HG02981 (cell line): ENCODE measurements around the gene CDKL5.

ENCODE experiments used
- ATAC-seq: cut with Tn5 transposase; IDR thresholded peaks from one replicate; pipeline ENCODE4 v1.9.1; 2021; ENCODE audit warnings: mild to moderate bottlenecking, moderate library complexity; ENCODE audit not compliant: unreplicated experiment

The CDKL5 gene

GRCh38 chrX:18455384-18455783 is 30.0 kb downstream of the CDKL5 start:
- no peak for ATAC-seq

- ATAC-seq, result no peak
Measured at GRCh38 chrX:18457000-18457399, 31.6 kb downstream of the CDKL5 start.

- ATAC-seq, result no peak
Measured at GRCh38 chrX:18461431-18461830, 36.0 kb downstream of the CDKL5 start.

GRCh38 chrX:18464499-18464898 is 39.1 kb downstream of the CDKL5 start:
- ATAC-seq, result no peak

GRCh38 chrX:18465051-18465450 is 39.6 kb downstream of the CDKL5 start:
- no peak for ATAC-seq

GRCh38 chrX:18468599-18468998 is 43.2 kb downstream of the CDKL5 start:
- no peak for ATAC-seq

GRCh38 chrX:18471296-18471695 is 45.9 kb downstream of the CDKL5 start:
- no peak for ATAC-seq

- no peak for ATAC-seq
Measured at GRCh38 chrX:18490806-18491555, 65.6 kb downstream of the CDKL5 start.

- no peak for ATAC-seq
Measured at GRCh38 chrX:18491587-18492340, 66.4 kb downstream of the CDKL5 start.

GRCh38 chrX:18534949-18535348 is 109.5 kb downstream of the CDKL5 start:
- ATAC-seq, result no peak

GRCh38 chrX:18537068-18537467 is 111.7 kb downstream of the CDKL5 start:
- no peak for ATAC-seq

- no peak for ATAC-seq
Measured at GRCh38 chrX:18537524-18537923, 112.1 kb downstream of the CDKL5 start.

- ATAC-seq, result no peak
Measured at GRCh38 chrX:18542131-18542530, 116.7 kb downstream of the CDKL5 start.

GRCh38 chrX:18542905-18543304 is 117.5 kb downstream of the CDKL5 start:
- no peak for ATAC-seq

- no peak for ATAC-seq
Measured at GRCh38 chrX:18543738-18544137, 118.3 kb downstream of the CDKL5 start.

GRCh38 chrX:18545771-18546170 is 120.4 kb downstream of the CDKL5 start:
- ATAC-seq, result no peak

- no peak for ATAC-seq
Measured at GRCh38 chrX:18548996-18549395, 123.6 kb downstream of the CDKL5 start.

GRCh38 chrX:18549643-18550042 is 124.2 kb downstream of the CDKL5 start:
- no peak for ATAC-seq

GRCh38 chrX:18557879-18558278 is 132.5 kb downstream of the CDKL5 start:
- no peak for ATAC-seq

GRCh38 chrX:18558799-18559198 is 133.4 kb downstream of the CDKL5 start:
- ATAC-seq, result no peak

- ATAC-seq, result no peak
Measured at GRCh38 chrX:18561020-18561419, 135.6 kb downstream of the CDKL5 start.

- ATAC-seq, result no peak
Measured at GRCh38 chrX:18565727-18566126, 140.3 kb downstream of the CDKL5 start.
